ENCODE measurements around the gene UBA1. TPM values are rescaled to one million over a fixed set of nuclear protein-coding genes. Genes with fewer than 3 reads are reported as not detected.

The UBA1 gene
- total RNA-seq, 4 donors from 2014 or later = 72.9 to 187 (median 149) TPM

DNA sequence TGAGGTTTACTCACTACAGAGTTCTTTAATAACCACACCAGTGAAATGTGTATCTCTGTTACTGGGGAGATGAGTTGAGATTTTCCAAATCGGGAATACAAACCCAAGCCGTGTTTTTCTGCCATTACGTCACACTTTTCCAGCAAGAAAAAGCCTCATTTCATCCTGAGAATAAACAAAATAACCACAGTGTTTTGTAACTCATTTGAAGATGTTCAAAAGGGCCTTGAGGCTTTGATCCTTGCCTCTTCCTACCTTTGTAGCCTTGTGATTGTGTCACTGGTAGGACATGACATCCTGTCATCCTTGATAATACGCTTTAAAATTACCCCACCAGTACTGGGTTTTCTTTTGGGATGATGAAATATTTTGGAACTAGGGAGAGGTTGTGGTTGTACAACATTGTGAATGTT, 42.1 kb downstream of the UBA1 start:
- peaks cover 0 to 4% of the 10 kb centered on the region in 2 donors for H3K4me1 ChIP-seq
- H3K4me3 ChIP-seq = no peak overlapping the region
- no peaks in the 10 kb centered on the region for H3K9me3 ChIP-seq
- H3K27ac ChIP-seq = peak overlapping the region; percentile 96 to 98
- no peaks in the 10 kb centered on the region for H3K36me3 ChIP-seq
- no peak for DNase-seq
- intact Hi-C loops (cut with DNase I; ENCODE audit: low total_unique reads) = no loop called here
- no peaks in the 10 kb centered on the region for H3K27me3 ChIP-seq
- TF ChIP-seq, protein P1, sequence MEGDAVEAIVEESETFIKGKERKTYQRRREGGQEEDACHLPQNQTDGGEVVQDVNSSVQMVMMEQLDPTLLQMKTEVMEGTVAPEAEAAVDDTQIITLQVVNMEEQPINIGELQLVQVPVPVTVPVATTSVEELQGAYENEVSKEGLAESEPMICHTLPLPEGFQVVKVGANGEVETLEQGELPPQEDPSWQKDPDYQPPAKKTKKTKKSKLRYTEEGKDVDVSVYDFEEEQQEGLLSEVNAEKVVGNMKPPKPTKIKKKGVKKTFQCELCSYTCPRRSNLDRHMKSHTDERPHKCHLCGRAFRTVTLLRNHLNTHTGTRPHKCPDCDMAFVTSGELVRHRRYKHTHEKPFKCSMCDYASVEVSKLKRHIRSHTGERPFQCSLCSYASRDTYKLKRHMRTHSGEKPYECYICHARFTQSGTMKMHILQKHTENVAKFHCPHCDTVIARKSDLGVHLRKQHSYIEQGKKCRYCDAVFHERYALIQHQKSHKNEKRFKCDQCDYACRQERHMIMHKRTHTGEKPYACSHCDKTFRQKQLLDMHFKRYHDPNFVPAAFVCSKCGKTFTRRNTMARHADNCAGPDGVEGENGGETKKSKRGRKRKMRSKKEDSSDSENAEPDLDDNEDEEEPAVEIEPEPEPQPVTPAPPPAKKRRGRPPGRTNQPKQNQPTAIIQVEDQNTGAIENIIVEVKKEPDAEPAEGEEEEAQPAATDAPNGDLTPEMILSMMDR (IDR thresholded peaks at IDR 0.05) = no peak
- TF ChIP-seq POLR2A (IDR thresholded peaks at IDR 0.05) = no peak

DNA sequence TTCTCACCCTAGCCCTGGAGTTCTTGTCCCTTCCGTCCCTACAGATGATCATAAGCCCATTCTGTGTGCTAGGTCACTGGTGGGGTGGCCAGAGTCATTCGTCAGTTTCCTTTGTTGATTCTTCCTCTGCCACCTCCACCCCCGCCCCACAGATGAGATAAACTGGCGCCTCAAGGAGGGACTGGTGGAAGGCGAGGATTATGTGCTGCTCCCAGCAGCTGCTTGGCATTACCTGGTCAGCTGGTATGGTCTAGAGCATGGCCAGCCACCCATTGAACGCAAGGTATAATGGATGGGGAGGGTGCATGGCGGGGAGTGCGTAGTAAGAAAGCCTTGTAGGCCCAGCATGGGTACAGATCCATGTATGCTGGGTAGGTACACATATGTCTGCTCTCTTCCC, 45.6 kb downstream of the UBA1 start:
- TF ChIP-seq, protein P1 (IDR thresholded peaks at IDR 0.05) = no peak
- TF ChIP-seq POLR2A (IDR thresholded peaks at IDR 0.05) = no peak
- Histone ChIP-seq H3K27me3 (no peaks in the 10 kb centered on the region), H3K36me3 (no peaks in the 10 kb centered on the region), H3K4me1 (peaks cover 0 to 4% of the 10 kb centered on the region in 2 donors), H3K9me3 (no peaks in the 10 kb centered on the region), H3K27ac (no peak overlapping the region), H3K4me3 (no peak overlapping the region)
- intact Hi-C loops (cut with DNase I; ENCODE audit: low total_unique reads) = no loop called here
- DNase-seq = no peak

DNA sequence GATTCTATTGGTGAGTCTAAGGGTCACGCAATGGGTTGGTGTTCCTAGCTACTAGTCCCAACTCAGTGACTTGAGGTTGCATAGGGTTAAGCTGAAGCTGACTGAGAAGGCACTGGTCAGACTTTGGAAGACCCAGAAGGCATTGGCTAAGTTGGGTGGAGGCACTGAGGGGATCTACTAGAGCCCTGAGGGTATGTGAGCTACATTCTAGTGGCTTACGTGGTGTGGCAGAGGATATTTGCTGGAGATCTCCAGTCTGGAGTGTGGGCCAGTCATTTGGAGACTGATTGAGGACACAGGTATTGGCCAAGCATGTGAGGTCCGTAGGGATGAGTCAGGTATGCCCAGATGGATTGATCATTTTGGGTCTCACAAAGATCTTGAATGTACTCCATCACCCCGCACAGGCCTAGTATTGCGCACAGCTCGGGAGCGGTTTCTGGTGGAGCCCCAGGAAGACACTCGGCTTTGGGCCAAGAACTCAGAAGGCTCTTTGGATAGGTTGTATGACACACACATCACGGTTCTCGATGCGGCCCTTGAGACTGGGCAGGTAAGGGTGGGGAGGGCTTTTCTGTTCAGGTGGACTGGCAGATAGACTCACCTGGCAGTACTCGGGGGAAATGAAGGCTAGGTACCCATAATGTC, 46.4 kb downstream of the UBA1 start:
- Histone ChIP-seq H3K36me3 (no peaks in the 10 kb centered on the region), H3K9me3 (no peaks in the 10 kb centered on the region), H3K27ac (no peak overlapping the region), H3K27me3 (no peaks in the 10 kb centered on the region), H3K4me1 (peaks cover 0 to 4% of the 10 kb centered on the region in 2 donors), H3K4me3 (no peak overlapping the region)
- DNase-seq = no peak
- TF ChIP-seq POLR2A (IDR thresholded peaks at IDR 0.05) = no peak
- TF ChIP-seq, protein P1 (IDR thresholded peaks at IDR 0.05) = no peak
- intact Hi-C loops (cut with DNase I; ENCODE audit: low total_unique reads) = no loop called here

DNA sequence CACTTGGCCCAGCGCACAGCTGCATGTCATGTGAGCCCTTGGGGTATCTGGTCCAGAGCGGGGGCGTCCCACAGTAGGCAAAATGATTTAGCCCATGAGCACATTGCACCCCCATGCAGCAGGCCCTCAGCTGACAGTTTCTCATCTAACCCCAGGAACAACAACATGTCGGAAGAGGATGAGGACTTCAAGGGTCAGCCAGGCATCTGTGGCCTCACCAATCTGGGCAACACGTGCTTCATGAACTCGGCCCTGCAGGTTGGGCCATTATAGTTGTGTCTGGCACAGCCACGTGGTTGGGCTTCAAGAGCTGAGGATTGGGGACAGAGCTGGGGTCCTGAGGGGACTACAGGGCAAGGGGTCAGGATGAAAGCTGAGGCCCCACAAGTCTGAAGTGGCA, 47.0 kb downstream of the UBA1 start:
- TF ChIP-seq, protein P1 (IDR thresholded peaks at IDR 0.05) = no peak
- TF ChIP-seq POLR2A (IDR thresholded peaks at IDR 0.05) = no peak
- Histone ChIP-seq H3K36me3 (no peaks in the 10 kb centered on the region), H3K27ac (no peak overlapping the region), H3K4me3 (no peak overlapping the region), H3K9me3 (no peaks in the 10 kb centered on the region), H3K27me3 (no peaks in the 10 kb centered on the region), H3K4me1 (peaks cover 0 to 2% of the 10 kb centered on the region in 2 donors)
- intact Hi-C loops (cut with DNase I; ENCODE audit: low total_unique reads) = no loop called here
- no peak for DNase-seq

DNA sequence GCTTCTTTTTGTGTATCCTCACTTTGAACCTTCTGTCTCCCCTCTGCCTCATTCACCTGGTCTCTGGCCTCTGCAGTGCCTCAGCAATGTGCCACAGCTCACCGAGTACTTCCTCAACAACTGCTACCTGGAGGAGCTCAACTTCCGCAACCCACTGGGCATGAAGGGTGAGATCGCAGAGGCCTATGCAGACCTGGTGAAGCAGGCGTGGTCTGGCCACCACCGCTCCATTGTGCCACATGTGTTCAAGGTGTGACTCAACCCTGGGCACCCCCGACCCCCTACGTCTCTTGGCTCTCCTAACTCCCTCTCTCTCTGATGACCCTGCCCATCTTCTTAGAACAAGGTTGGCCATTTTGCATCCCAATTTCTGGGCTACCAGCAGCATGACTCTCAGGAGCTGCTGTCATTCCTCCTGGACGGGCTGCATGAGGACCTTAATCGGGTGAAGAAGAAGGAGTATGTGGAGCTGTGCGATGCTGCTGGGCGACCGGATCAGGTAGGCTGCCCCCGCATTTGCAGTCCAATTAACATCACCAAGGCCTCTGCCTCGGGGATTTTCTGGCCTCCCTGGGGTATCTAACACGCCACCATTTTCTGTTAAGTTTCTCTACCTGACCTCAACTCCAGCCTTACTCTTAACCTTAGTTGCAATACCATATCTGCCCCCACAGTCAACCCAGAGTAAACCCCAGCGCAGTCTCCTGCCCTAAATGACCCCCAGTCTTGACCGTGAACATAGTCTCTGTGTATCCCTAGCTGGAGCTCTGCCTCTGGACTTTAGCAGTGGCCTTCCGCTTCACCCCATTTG, 47.8 kb downstream of the UBA1 start:
- Histone ChIP-seq H3K4me1 (no peaks in the 10 kb centered on the region), H3K27me3 (no peaks in the 10 kb centered on the region), H3K9me3 (no peaks in the 10 kb centered on the region), H3K4me3 (no peak overlapping the region), H3K36me3 (no peaks in the 10 kb centered on the region), H3K27ac (no peak overlapping the region)
- no peak for DNase-seq
- TF ChIP-seq, protein P1 (IDR thresholded peaks at IDR 0.05) = no peak
- no peak for TF ChIP-seq POLR2A (IDR thresholded peaks at IDR 0.05)
- intact Hi-C loops (cut with DNase I; ENCODE audit: low total_unique reads) = no loop called here

All from uterus (tissue), 4 donors.